Activated CD4-positive, alpha-beta memory T cell treated with anti-CD3 and anti-CD28 coated beads, Interleukin-2, amount 10 ng/mL, durations not matched to agents 7 days and 5 days (primary cell): ENCODE data around the gene ENOX1. TPM values are rescaled to one million over a fixed set of nuclear protein-coding genes. Genes with fewer than 3 reads are reported as not detected.
A peak's percentile ranks its signal among the peaks of the same experiment; 100 is the strongest.

ENCODE experiments used
- CTCF ChIA-PET: fragments of 350-600 bp; sonication (Branson Sonifier 250); formaldehyde crosslinking; loops from one replicate; lab custom pipeline; 2021; ENCODE audit warnings: antibody characterized with exemption, inconsistent platforms; lab: Charles Lee
- POLR2A ChIA-PET: fragments of 350-600 bp; sonication (Branson Sonifier 250); formaldehyde crosslinking; loops from one replicate; lab custom pipeline; 2021; ENCODE audit warnings: antibody characterized with exemption; lab: Charles Lee
- DNase-seq: peaks from one replicate; pipeline ENCODE4 v3.0.0-alpha.2; 2020
- H3K27ac Mint-ChIP-seq: one replicate; pipeline ENCODE4 v1.8.0; 2021; ENCODE audit warnings: mild to moderate bottlenecking, mixed read lengths
- H3K27me3 Mint-ChIP-seq: one replicate; pipeline ENCODE4 v1.8.0; 2021; ENCODE audit warnings: mixed read lengths
- H3K36me3 Mint-ChIP-seq: one replicate; pipeline ENCODE4 v1.8.0; 2021; ENCODE audit warnings: low read depth, mixed read lengths
- H3K4me1 Mint-ChIP-seq: one replicate; pipeline ENCODE4 v1.8.0; 2021; ENCODE audit warnings: mixed read lengths
- H3K4me3 Mint-ChIP-seq: one replicate; pipeline ENCODE4 v1.8.0; 2021; ENCODE audit warnings: mild to moderate bottlenecking, mixed read lengths
- H3K9me3 Mint-ChIP-seq: one replicate; pipeline ENCODE4 v1.8.0; 2021; ENCODE audit warnings: mixed read lengths
- total RNA-seq, 2 experiments: library from RNA; stranded (reverse); gene quantifications; one replicate each; pipeline ENCODE4 v1.2.3, GENCODE V29; 2021

The ENOX1 gene
- total RNA-seq, 2 experiments from 2014 or later, result 0.25 to 0.38 TPM

- Mint-ChIP-seq H3K4me1 (peaks cover 3% of the 10 kb centered on the region), H3K9me3 (no peaks in the 10 kb centered on the region), H3K27me3 (peaks cover 3% of the 10 kb centered on the region), H3K27ac (no peak overlapping the region), H3K36me3 (no peaks in the 10 kb centered on the region), H3K4me3 (no peak overlapping the region)
- POLR2A ChIA-PET, result no interaction called here
- CTCF ChIA-PET, result no interaction called here
- no peak for DNase-seq
Measured at GRCh38 chr13:43669964-43670363, 116.8 kb downstream of the ENOX1 start.

GRCh38 chr13:43669101-43669500 lies 117.7 kb downstream of the ENOX1 start:
- CTCF ChIA-PET, result no interaction called here

GRCh38 chr13:43666403-43666802 lies 120.4 kb downstream of the ENOX1 start:
- H3K9me3 Mint-ChIP-seq, result no peaks in the 10 kb centered on the region
- no peak for DNase-seq
- no peak overlapping the region for H3K27ac Mint-ChIP-seq
- H3K27me3 Mint-ChIP-seq, result peaks cover 3% of the 10 kb centered on the region
- ChIA-PET POLR2A (no interaction called here), CTCF (no interaction called here)
- H3K36me3 Mint-ChIP-seq, result no peaks in the 10 kb centered on the region
- no peak overlapping the region for H3K4me3 Mint-ChIP-seq
- H3K4me1 Mint-ChIP-seq, result peaks cover 10% of the 10 kb centered on the region

More at GRCh38 chr13:43669101-43669500, 117.7 kb downstream of the ENOX1 start:
- H3K27ac Mint-ChIP-seq, result no peak overlapping the region
- no peak overlapping the region for H3K4me3 Mint-ChIP-seq
- DNase-seq, result no peak
- H3K27me3 Mint-ChIP-seq, result peaks cover 3% of the 10 kb centered on the region
- H3K4me1 Mint-ChIP-seq, result peaks cover 10% of the 10 kb centered on the region
- H3K36me3 Mint-ChIP-seq, result no peaks in the 10 kb centered on the region
- H3K9me3 Mint-ChIP-seq, result no peaks in the 10 kb centered on the region
- POLR2A ChIA-PET, result no interaction called here

- Mint-ChIP-seq H3K4me3 (no peak overlapping the region), H3K27me3 (no peaks in the 10 kb centered on the region), H3K4me1 (peaks cover 10% of the 10 kb centered on the region), H3K9me3 (no peaks in the 10 kb centered on the region), H3K36me3 (no peaks in the 10 kb centered on the region), H3K27ac (no peak overlapping the region)
- ChIA-PET POLR2A (no interaction called here), CTCF (no interaction called here)
- DNase-seq, result no peak
Measured at GRCh38 chr13:43665388-43665787, 121.4 kb downstream of the ENOX1 start.

GRCh38 chr13:43664700-43665191 lies 122.0 kb downstream of the ENOX1 start:
- CTCF ChIA-PET, result no interaction called here
- Mint-ChIP-seq H3K27me3 (no peaks in the 10 kb centered on the region), H3K9me3 (no peaks in the 10 kb centered on the region), H3K36me3 (no peaks in the 10 kb centered on the region), H3K27ac (no peak overlapping the region), H3K4me3 (peak overlapping the region; percentile 8), H3K4me1 (peaks cover 10% of the 10 kb centered on the region)
- peak; percentile 16 for DNase-seq
- POLR2A ChIA-PET, result no interaction called here

GRCh38 chr13:43663474-43664090 lies 123.2 kb downstream of the ENOX1 start:
- Mint-ChIP-seq H3K36me3 (no peaks in the 10 kb centered on the region), H3K4me3 (no peak overlapping the region), H3K27ac (no peak overlapping the region), H3K27me3 (no peaks in the 10 kb centered on the region), H3K9me3 (no peaks in the 10 kb centered on the region), H3K4me1 (peaks cover 10% of the 10 kb centered on the region)
- ChIA-PET POLR2A (no interaction called here), CTCF (no interaction called here)
- no peak for DNase-seq

- Mint-ChIP-seq H3K4me3 (no peak overlapping the region), H3K27ac (no peak overlapping the region)
- POLR2A ChIA-PET, result no interaction called here
Measured at GRCh38 chr13:43662976-43663375, 123.8 kb downstream of the ENOX1 start.

GRCh38 chr13:43661161-43661830 lies 125.5 kb downstream of the ENOX1 start:
- H3K4me3 Mint-ChIP-seq, result no peak overlapping the region
- H3K27me3 Mint-ChIP-seq, result no peaks in the 10 kb centered on the region
- DNase-seq, result no peak
- no peaks in the 10 kb centered on the region for H3K9me3 Mint-ChIP-seq
- H3K4me1 Mint-ChIP-seq, result peaks cover 10% of the 10 kb centered on the region
- POLR2A ChIA-PET, result no interaction called here
- CTCF ChIA-PET, result no interaction called here
- no peaks in the 10 kb centered on the region for H3K36me3 Mint-ChIP-seq
- no peak overlapping the region for H3K27ac Mint-ChIP-seq

More at GRCh38 chr13:43662976-43663375, 123.8 kb downstream of the ENOX1 start:
- DNase-seq, result no peak
- H3K27me3 Mint-ChIP-seq, result no peaks in the 10 kb centered on the region
- no peaks in the 10 kb centered on the region for H3K9me3 Mint-ChIP-seq
- no peaks in the 10 kb centered on the region for H3K36me3 Mint-ChIP-seq
- peaks cover 10% of the 10 kb centered on the region for H3K4me1 Mint-ChIP-seq
- CTCF ChIA-PET, result no interaction called here

GRCh38 chr13:43657485-43657884 lies 129.3 kb downstream of the ENOX1 start:
- ChIA-PET POLR2A (no interaction called here), CTCF (no interaction called here)
- peaks cover 3% of the 10 kb centered on the region for H3K27me3 Mint-ChIP-seq
- no peaks in the 10 kb centered on the region for H3K36me3 Mint-ChIP-seq
- no peak overlapping the region for H3K27ac Mint-ChIP-seq
- H3K4me1 Mint-ChIP-seq, result no peaks in the 10 kb centered on the region
- no peak for DNase-seq
- H3K9me3 Mint-ChIP-seq, result no peaks in the 10 kb centered on the region
- H3K4me3 Mint-ChIP-seq, result no peak overlapping the region

GRCh38 chr13:43653980-43654379 lies 132.8 kb downstream of the ENOX1 start:
- Mint-ChIP-seq H3K9me3 (no peaks in the 10 kb centered on the region), H3K36me3 (no peaks in the 10 kb centered on the region), H3K27ac (no peak overlapping the region), H3K4me1 (no peaks in the 10 kb centered on the region), H3K4me3 (no peak overlapping the region), H3K27me3 (peaks cover 3% of the 10 kb centered on the region)
- DNase-seq, result no peak
- ChIA-PET CTCF (no interaction called here), POLR2A (no interaction called here)

GRCh38 chr13:43653395-43653794 lies 133.4 kb downstream of the ENOX1 start:
- no peak for DNase-seq
- no peaks in the 10 kb centered on the region for H3K9me3 Mint-ChIP-seq
- no peaks in the 10 kb centered on the region for H3K4me1 Mint-ChIP-seq
- ChIA-PET CTCF (no interaction called here), POLR2A (no interaction called here)
- H3K27ac Mint-ChIP-seq, result no peak overlapping the region
- H3K27me3 Mint-ChIP-seq, result peaks cover 3% of the 10 kb centered on the region
- H3K36me3 Mint-ChIP-seq, result no peaks in the 10 kb centered on the region
- H3K4me3 Mint-ChIP-seq, result no peak overlapping the region

GRCh38 chr13:43652760-43653159 lies 134.0 kb downstream of the ENOX1 start:
- no peak for DNase-seq
- POLR2A ChIA-PET, result no interaction called here
- no peaks in the 10 kb centered on the region for H3K36me3 Mint-ChIP-seq

GRCh38 chr13:43650882-43651281 lies 135.9 kb downstream of the ENOX1 start:
- Mint-ChIP-seq H3K9me3 (no peaks in the 10 kb centered on the region), H3K4me3 (no peak overlapping the region), H3K27me3 (peaks cover 3% of the 10 kb centered on the region), H3K27ac (no peak overlapping the region), H3K4me1 (no peaks in the 10 kb centered on the region), H3K36me3 (no peaks in the 10 kb centered on the region)
- ChIA-PET POLR2A (no interaction called here), CTCF (no interaction called here)
- no peak for DNase-seq

More at GRCh38 chr13:43652760-43653159, 134.0 kb downstream of the ENOX1 start:
- CTCF ChIA-PET, result no interaction called here
- Mint-ChIP-seq H3K27me3 (peaks cover 3% of the 10 kb centered on the region), H3K4me3 (no peak overlapping the region), H3K27ac (no peak overlapping the region), H3K9me3 (no peaks in the 10 kb centered on the region), H3K4me1 (no peaks in the 10 kb centered on the region)

- H3K36me3 Mint-ChIP-seq, result no peaks in the 10 kb centered on the region
- CTCF ChIA-PET, result no interaction called here
- POLR2A ChIA-PET, result no interaction called here
- DNase-seq, result no peak
- no peak overlapping the region for H3K27ac Mint-ChIP-seq
- H3K9me3 Mint-ChIP-seq, result no peaks in the 10 kb centered on the region
- H3K27me3 Mint-ChIP-seq, result peaks cover 2% of the 10 kb centered on the region
- no peak overlapping the region for H3K4me3 Mint-ChIP-seq
- H3K4me1 Mint-ChIP-seq, result no peaks in the 10 kb centered on the region
Measured at GRCh38 chr13:43648733-43649132, 138.0 kb downstream of the ENOX1 start.
